Measurements from ENCODE around the gene PRPF8. TPM values are rescaled to one million over a fixed set of nuclear protein-coding genes. Genes with fewer than 3 reads are reported as not detected.

Gene PRPF8
- total and polyA plus RNA-seq, 2 experiments from 2014 or later = 178 to 246 TPM

DNA sequence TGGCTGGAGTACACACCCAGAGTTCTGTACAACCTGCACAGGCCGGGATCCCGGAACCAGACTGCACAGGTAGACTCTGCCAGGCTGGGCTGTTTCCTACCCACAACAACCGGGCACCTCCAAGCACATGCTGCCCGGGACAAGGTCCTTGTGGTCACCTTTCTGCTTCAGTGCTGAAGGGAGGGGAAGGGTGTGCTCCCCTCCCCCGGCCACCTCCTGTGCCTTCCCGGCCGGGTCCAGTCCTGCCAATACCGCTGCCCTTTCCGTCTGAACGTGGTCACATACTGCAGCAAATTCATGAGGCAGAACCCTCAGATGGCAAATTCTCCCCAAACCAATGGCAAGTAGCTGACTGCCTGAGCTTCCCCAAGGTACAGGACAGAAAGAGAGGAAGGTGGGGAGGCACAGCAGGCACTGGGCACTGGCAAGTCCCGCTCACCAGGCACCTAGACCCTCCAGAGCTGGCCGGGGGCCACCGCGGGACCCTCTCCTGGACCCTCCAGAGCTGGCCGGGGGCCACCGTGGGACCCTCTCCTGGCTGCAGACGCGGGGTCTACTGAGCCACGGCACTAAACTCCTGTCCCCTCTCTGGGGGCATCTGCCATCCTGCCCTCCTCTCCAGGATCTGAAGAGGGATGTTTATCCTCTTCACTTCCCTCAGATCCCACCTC lies 78.9 kb downstream of the PRPF8 start:
- TF ChIP-seq, protein P1, sequence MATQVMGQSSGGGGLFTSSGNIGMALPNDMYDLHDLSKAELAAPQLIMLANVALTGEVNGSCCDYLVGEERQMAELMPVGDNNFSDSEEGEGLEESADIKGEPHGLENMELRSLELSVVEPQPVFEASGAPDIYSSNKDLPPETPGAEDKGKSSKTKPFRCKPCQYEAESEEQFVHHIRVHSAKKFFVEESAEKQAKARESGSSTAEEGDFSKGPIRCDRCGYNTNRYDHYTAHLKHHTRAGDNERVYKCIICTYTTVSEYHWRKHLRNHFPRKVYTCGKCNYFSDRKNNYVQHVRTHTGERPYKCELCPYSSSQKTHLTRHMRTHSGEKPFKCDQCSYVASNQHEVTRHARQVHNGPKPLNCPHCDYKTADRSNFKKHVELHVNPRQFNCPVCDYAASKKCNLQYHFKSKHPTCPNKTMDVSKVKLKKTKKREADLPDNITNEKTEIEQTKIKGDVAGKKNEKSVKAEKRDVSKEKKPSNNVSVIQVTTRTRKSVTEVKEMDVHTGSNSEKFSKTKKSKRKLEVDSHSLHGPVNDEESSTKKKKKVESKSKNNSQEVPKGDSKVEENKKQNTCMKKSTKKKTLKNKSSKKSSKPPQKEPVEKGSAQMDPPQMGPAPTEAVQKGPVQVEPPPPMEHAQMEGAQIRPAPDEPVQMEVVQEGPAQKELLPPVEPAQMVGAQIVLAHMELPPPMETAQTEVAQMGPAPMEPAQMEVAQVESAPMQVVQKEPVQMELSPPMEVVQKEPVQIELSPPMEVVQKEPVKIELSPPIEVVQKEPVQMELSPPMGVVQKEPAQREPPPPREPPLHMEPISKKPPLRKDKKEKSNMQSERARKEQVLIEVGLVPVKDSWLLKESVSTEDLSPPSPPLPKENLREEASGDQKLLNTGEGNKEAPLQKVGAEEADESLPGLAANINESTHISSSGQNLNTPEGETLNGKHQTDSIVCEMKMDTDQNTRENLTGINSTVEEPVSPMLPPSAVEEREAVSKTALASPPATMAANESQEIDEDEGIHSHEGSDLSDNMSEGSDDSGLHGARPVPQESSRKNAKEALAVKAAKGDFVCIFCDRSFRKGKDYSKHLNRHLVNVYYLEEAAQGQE (IDR thresholded peaks at IDR 0.05; ENCODE audit: unreplicated experiment) = no peak
- TF ChIP-seq EZH2phosphoT487 (IDR thresholded peaks at IDR 0.05; ENCODE audit: unreplicated experiment) = no peak
- no peak for TF ChIP-seq JUNB (IDR thresholded peaks at IDR 0.05; ENCODE audit: unreplicated experiment)
- no peak for TF ChIP-seq CREB1 (CRISPR knock-in tag; IDR thresholded peaks at IDR 0.05; ENCODE audit: low read depth)
- no peak for TF ChIP-seq ZNF114 (CRISPR knock-in tag; IDR thresholded peaks at IDR 0.05)
- TF ChIP-seq, protein P2, sequence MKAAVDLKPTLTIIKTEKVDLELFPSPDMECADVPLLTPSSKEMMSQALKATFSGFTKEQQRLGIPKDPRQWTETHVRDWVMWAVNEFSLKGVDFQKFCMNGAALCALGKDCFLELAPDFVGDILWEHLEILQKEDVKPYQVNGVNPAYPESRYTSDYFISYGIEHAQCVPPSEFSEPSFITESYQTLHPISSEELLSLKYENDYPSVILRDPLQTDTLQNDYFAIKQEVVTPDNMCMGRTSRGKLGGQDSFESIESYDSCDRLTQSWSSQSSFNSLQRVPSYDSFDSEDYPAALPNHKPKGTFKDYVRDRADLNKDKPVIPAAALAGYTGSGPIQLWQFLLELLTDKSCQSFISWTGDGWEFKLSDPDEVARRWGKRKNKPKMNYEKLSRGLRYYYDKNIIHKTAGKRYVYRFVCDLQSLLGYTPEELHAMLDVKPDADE (IDR thresholded peaks at IDR 0.05) = no peak
- no peak for TF ChIP-seq EZH2 (IDR thresholded peaks at IDR 0.05; ENCODE audit: low read depth, unreplicated experiment)
- no peak for TF ChIP-seq ZNF331 (CRISPR knock-in tag; IDR thresholded peaks at IDR 0.05; ENCODE audit: low read depth)
- TF ChIP-seq STAT1 (IDR thresholded peaks at IDR 0.05; ENCODE audit: unreplicated experiment) = no peak
- TF ChIP-seq POLR2AphosphoS5 (IDR thresholded peaks at IDR 0.05; ENCODE audit: low read depth) = no peak
- TF ChIP-seq, protein P3, sequence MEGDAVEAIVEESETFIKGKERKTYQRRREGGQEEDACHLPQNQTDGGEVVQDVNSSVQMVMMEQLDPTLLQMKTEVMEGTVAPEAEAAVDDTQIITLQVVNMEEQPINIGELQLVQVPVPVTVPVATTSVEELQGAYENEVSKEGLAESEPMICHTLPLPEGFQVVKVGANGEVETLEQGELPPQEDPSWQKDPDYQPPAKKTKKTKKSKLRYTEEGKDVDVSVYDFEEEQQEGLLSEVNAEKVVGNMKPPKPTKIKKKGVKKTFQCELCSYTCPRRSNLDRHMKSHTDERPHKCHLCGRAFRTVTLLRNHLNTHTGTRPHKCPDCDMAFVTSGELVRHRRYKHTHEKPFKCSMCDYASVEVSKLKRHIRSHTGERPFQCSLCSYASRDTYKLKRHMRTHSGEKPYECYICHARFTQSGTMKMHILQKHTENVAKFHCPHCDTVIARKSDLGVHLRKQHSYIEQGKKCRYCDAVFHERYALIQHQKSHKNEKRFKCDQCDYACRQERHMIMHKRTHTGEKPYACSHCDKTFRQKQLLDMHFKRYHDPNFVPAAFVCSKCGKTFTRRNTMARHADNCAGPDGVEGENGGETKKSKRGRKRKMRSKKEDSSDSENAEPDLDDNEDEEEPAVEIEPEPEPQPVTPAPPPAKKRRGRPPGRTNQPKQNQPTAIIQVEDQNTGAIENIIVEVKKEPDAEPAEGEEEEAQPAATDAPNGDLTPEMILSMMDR (conservative IDR thresholded peaks at IDR 0.05; ENCODE audit: low read depth in 2 of 2) = no peak
- TF ChIP-seq NANOG (IDR thresholded peaks at IDR 0.05; ENCODE audit: borderline replicate concordance) = no peak
- no peak for TF ChIP-seq ZNF462 (CRISPR knock-in tag; IDR thresholded peaks at IDR 0.05)
- Histone ChIP-seq H3K27me3 (ENCODE audit: insufficient read depth) (no peaks in the 10 kb centered on the region), H3K79me2 (replicated peaks; ENCODE audit: insufficient read depth) (no peaks in the 10 kb centered on the region), H3K9me2 (ENCODE audit: insufficient read depth) (no peaks in the 10 kb centered on the region), H3F3A (replicated peaks; ENCODE audit: low read depth) (no peaks in the 10 kb centered on the region), H2AFZ (no peak overlapping the region), H3K4me2 (no peak overlapping the region), H3K4me3 (no peak overlapping the region), H3K27ac (ENCODE audit: low read depth) (no peak overlapping the region), H3K4me1 (ENCODE audit: insufficient read depth) (peaks cover 8% of the 10 kb centered on the region), H4K20me1 (replicated peaks; ENCODE audit: insufficient read depth) (no peaks in the 10 kb centered on the region), H3K36me3 (ENCODE audit: insufficient read depth) (no peaks in the 10 kb centered on the region)
- H3K9me3 Mint-ChIP-seq = peaks cover 10% of the 10 kb centered on the region
- H3K27me3 Mint-ChIP-seq (ENCODE audit: insufficient read depth, low read depth, poor library complexity) = peaks cover 12% of the 10 kb centered on the region
- no peak for ATAC-seq
- peaks cover 10% of the 10 kb centered on the region for H3K4me1 Mint-ChIP-seq
- H3K4me3 Mint-ChIP-seq = no peak overlapping the region
- no peak for DNase-seq (ENCODE audit: low spot score)
- H3K36me3 Mint-ChIP-seq (ENCODE audit: low read depth) = peaks cover 12% of the 10 kb centered on the region
- no peak overlapping the region; the same call in 1 of the 2 replicates for H3K27ac Mint-ChIP-seq
